Right ventricle myocardium inferior (tissue), 1 donor: ENCODE data around the gene REV1. TPM values are rescaled to one million over a fixed set of nuclear protein-coding genes. Genes with fewer than 3 reads are reported as not detected.

Experiments
- ATAC-seq: fragments of 200-7000 bp; cut with Tn5 transposase; one replicate; pipeline ENCODE4 v1.9.1; 2020; ENCODE audit warnings: mild to moderate bottlenecking, moderate library complexity
- DNase-seq: peaks from one replicate; pipeline ENCODE4 v3.0.0; 2021; ENCODE audit errors: missing footprints
- intact Hi-C: fragments of 100-400 bp; cut with DNase I; formaldehyde crosslinking; loops from one replicate; pipeline ENCODE4 v1.11.0; 2022
- total RNA-seq: library from RNA; stranded (reverse); fragmentation: NEBNext Ultra II Directional; extraction: Animal tissue kit (Norgen Biotek cat#: 25700); gene quantifications from one replicate; pipeline ENCODE4 v1.2.1, GENCODE V29; 2021
- donor health status: DM: no; HTN: yes; CAD: no; lungs with severe emphysema.

Gene REV1
- total RNA-seq, 1 donor from 2014 or later, result 49.8 TPM

GRCh38 chr2:99468155-99468554, 21.7 kb downstream of the REV1 start:
- peak; percentile 65 for ATAC-seq
- no peak for DNase-seq
- intact Hi-C loops, result no loop called here

- DNase-seq (no peak), ATAC-seq (no peak)
- intact Hi-C loops, result no loop called here
Measured at GRCh38 chr2:99467390-99467789, 22.4 kb downstream of the REV1 start.

- ATAC-seq (no peak), DNase-seq (no peak)
- intact Hi-C loops, result no loop called here
Measured at GRCh38 chr2:99461828-99462483, 27.9 kb downstream of the REV1 start.

GRCh38 chr2:99458529-99458928, 31.3 kb downstream of the REV1 start:
- ATAC-seq, result no peak
- no peak for DNase-seq
- intact Hi-C loops, result no loop called here

- DNase-seq, result no peak
- intact Hi-C loops, result loop anchor here (2.0 kb wide), 1 partner anchor 39 kb away; the partner anchor contains the start of gene REV1
- ATAC-seq, result no peak
Measured at GRCh38 chr2:99451686-99452085, 38.1 kb downstream of the REV1 start.

GRCh38 chr2:99451280-99451679, 38.5 kb downstream of the REV1 start:
- DNase-seq (no peak), ATAC-seq (no peak)
- intact Hi-C loops, result loop anchor here (2.0 kb wide), 1 partner anchor 40 kb away; the partner anchor contains the start of gene REV1

- no peak for DNase-seq
- ATAC-seq, result no peak
- intact Hi-C loops, result loop anchor here (2.0 kb wide), 1 partner anchor 41 kb away; the partner anchor contains the start of gene REV1
Measured at GRCh38 chr2:99450199-99450598, 39.6 kb downstream of the REV1 start.

- ATAC-seq (no peak), DNase-seq (no peak)
- intact Hi-C loops, result no loop called here
Measured at GRCh38 chr2:99448556-99448955, 41.3 kb downstream of the REV1 start.

GRCh38 chr2:99445065-99445464, 44.8 kb downstream of the REV1 start:
- intact Hi-C loops, result no loop called here
- ATAC-seq, result no peak
- no peak for DNase-seq

- intact Hi-C loops, result no loop called here
- ATAC-seq (no peak), DNase-seq (no peak)
Measured at GRCh38 chr2:99444222-99444621, 45.6 kb downstream of the REV1 start.

- intact Hi-C loops, result loop anchor here (2.0 kb wide), 1 partner anchor 48 kb away; the partner anchor contains the start of gene REV1
- ATAC-seq (peak; percentile 60), DNase-seq (no peak)
Measured at GRCh38 chr2:99442837-99443236, 47.0 kb downstream of the REV1 start.

GRCh38 chr2:99439971-99440505, 49.8 kb downstream of the REV1 start:
- no peak for DNase-seq
- intact Hi-C loops, result no loop called here
- ATAC-seq, result no peak

GRCh38 chr2:99436874-99437273, 52.9 kb downstream of the REV1 start:
- intact Hi-C loops, result no loop called here
- ATAC-seq, result no peak

GRCh38 chr2:99433340-99433739, 56.5 kb downstream of the REV1 start:
- intact Hi-C loops, result no loop called here
- no peak for ATAC-seq
- DNase-seq, result no peak

More at GRCh38 chr2:99436874-99437273, 52.9 kb downstream of the REV1 start:
- no peak for DNase-seq

- intact Hi-C loops, result no loop called here
- no peak for DNase-seq
- ATAC-seq, result no peak
Measured at GRCh38 chr2:99431587-99432275, 58.1 kb downstream of the REV1 start.

GRCh38 chr2:99430614-99431291, 59.1 kb downstream of the REV1 start:
- ATAC-seq, result no peak
- intact Hi-C loops, result no loop called here

GRCh38 chr2:99425022-99425421, 64.8 kb downstream of the REV1 start:
- intact Hi-C loops, result no loop called here
- no peak for DNase-seq

More at GRCh38 chr2:99430614-99431291, 59.1 kb downstream of the REV1 start:
- DNase-seq, result no peak

GRCh38 chr2:99424371-99424770, 65.4 kb downstream of the REV1 start:
- ATAC-seq (no peak), DNase-seq (no peak)
- intact Hi-C loops, result loop anchor here (5.0 kb wide), 1 partner anchor 87 kb away; the partner anchor contains the start of genes EIF5B and TXNDC9

More at GRCh38 chr2:99425022-99425421, 64.8 kb downstream of the REV1 start:
- no peak for ATAC-seq

- intact Hi-C loops, result loop anchor here (5.0 kb wide), 1 partner anchor 85 kb away; the partner anchor contains the start of genes EIF5B and TXNDC9
- DNase-seq (no peak), ATAC-seq (peak; percentile 66)
Measured at GRCh38 chr2:99422599-99422998, 67.2 kb downstream of the REV1 start.
